Trophoblast cell (in vitro differentiated cells and primary cell): Measurements from ENCODE around the gene TFPT.

Source experiments
- DNase-seq, 2 donors: peaks; one replicate each; pipeline ENCODE4 v3.0.0-alpha.2; 2016
- H2AFZ ChIP-seq: 2 replicates; pipeline ENCODE4 v1.6.1; 2013; ENCODE audit warnings: low read length, moderate library complexity, mild to moderate bottlenecking; ENCODE audit not compliant: insufficient read depth, poor library complexity
- H2AK5ac ChIP-seq: 2 replicates; pipeline ENCODE4 v1.6.1; 2013; ENCODE audit warnings: mild to moderate bottlenecking, low read length
- H2BK120ac ChIP-seq: 2 replicates; pipeline ENCODE4 v1.6.1; 2013; ENCODE audit warnings: low read length, mild to moderate bottlenecking, moderate library complexity; ENCODE audit not compliant: insufficient read depth, poor library complexity
- H2BK12ac ChIP-seq: 2 replicates; pipeline ENCODE4 v1.6.1; 2013; ENCODE audit warnings: mild to moderate bottlenecking, low read length, moderate library complexity
- H2BK5ac ChIP-seq: 2 replicates; pipeline ENCODE4 v1.6.1; 2013; ENCODE audit warnings: low read length, low read depth, moderate library complexity, mild to moderate bottlenecking; ENCODE audit not compliant: poor library complexity
- H3K14ac ChIP-seq: 2 replicates; pipeline ENCODE4 v1.6.1; 2013; ENCODE audit warnings: mild to moderate bottlenecking, low read length
- H3K18ac ChIP-seq: 2 replicates; pipeline ENCODE4 v1.6.1; 2013; ENCODE audit warnings: mild to moderate bottlenecking, low read length
- H3K23ac ChIP-seq: 2 replicates; pipeline ENCODE4 v1.6.1; 2013; ENCODE audit warnings: low read length
- H3K27ac ChIP-seq: 2 replicates; pipeline ENCODE4 v1.5.1; 2013; ENCODE audit warnings: low read depth, mild to moderate bottlenecking, inconsistent platforms, low read length, moderate library complexity
- H3K27me3 ChIP-seq: 2 replicates; pipeline ENCODE4 v1.6.1; 2013; ENCODE audit warnings: inconsistent platforms, mild to moderate bottlenecking, low read length, moderate library complexity; ENCODE audit not compliant: insufficient read depth
- H3K36me3 ChIP-seq, 2 experiments: 1 replicate in 1 of 2; 2 replicates in 1 of 2; pipeline ENCODE4 v1.6.1; 2013; ENCODE audit warnings: low read length in 2 of 2, mild to moderate bottlenecking in 2 of 2, moderate library complexity in 1 of 2; ENCODE audit not compliant: insufficient read depth in 2 of 2, control insufficient read depth in 1 of 2
- H3K4ac ChIP-seq: 2 replicates; pipeline ENCODE4 v1.6.1; 2013; ENCODE audit warnings: low read depth, mild to moderate bottlenecking, low read length, moderate library complexity
- H3K4me1 ChIP-seq, 2 experiments: 1 replicate in 1 of 2; 2 replicates in 1 of 2; pipeline ENCODE4 v1.6.1; 2013; ENCODE audit warnings: low read length in 2 of 2, mild to moderate bottlenecking in 2 of 2, moderate library complexity in 1 of 2; ENCODE audit not compliant: insufficient read depth in 2 of 2, control insufficient read depth in 1 of 2
- H3K4me2 ChIP-seq: 2 replicates; pipeline ENCODE4 v1.6.1; 2013; ENCODE audit warnings: inconsistent platforms, mild to moderate bottlenecking, low read length, moderate library complexity
- H3K4me3 ChIP-seq: 2 replicates; pipeline ENCODE4 v1.5.1; 2013; ENCODE audit warnings: mild to moderate bottlenecking, low read depth, low read length, inconsistent platforms
- H3K79me1 ChIP-seq: one replicate; pipeline ENCODE4 v1.6.1; 2013; ENCODE audit warnings: low read length
- H3K79me2 ChIP-seq: 2 replicates; pipeline ENCODE4 v1.6.1; 2013; ENCODE audit warnings: low read length, mild to moderate bottlenecking; ENCODE audit not compliant: control insufficient read depth, insufficient read depth, poor library complexity
- H3K9ac ChIP-seq: 2 replicates; pipeline ENCODE4 v1.6.1; 2013; ENCODE audit warnings: mild to moderate bottlenecking, low read length
- H3K9me3 ChIP-seq: 2 replicates; pipeline ENCODE4 v1.6.1; 2013; ENCODE audit warnings: low read depth, mild to moderate bottlenecking, control low read depth, inconsistent platforms, low read length; ENCODE audit not compliant: insufficient read depth
- H4K12ac ChIP-seq: 2 replicates; pipeline ENCODE4 v1.6.1; 2013; ENCODE audit warnings: low read depth, mild to moderate bottlenecking, low read length, moderate library complexity
- H4K8ac ChIP-seq: 2 replicates; pipeline ENCODE4 v1.6.1; 2013; ENCODE audit warnings: low read depth, mild to moderate bottlenecking, low read length, moderate library complexity
- H4K91ac ChIP-seq: one replicate; pipeline ENCODE4 v1.6.1; 2013; ENCODE audit warnings: low read depth, mild to moderate bottlenecking, low read length, moderate library complexity
- WGBS: extraction: QIAGEN DNeasy Blood & Tissue Kit; methylation state at CpG from one replicate; pipeline ENCODE4 v1.1.7; 2013; ENCODE audit warnings: missing lambda C conversion rate; ENCODE audit not compliant: insufficient read length, insufficient coverage; ENCODE audit errors: extremely low coverage; 5-methylcytosine and 5-hydroxymethylcytosine counted together

TFPT gene

DNA sequence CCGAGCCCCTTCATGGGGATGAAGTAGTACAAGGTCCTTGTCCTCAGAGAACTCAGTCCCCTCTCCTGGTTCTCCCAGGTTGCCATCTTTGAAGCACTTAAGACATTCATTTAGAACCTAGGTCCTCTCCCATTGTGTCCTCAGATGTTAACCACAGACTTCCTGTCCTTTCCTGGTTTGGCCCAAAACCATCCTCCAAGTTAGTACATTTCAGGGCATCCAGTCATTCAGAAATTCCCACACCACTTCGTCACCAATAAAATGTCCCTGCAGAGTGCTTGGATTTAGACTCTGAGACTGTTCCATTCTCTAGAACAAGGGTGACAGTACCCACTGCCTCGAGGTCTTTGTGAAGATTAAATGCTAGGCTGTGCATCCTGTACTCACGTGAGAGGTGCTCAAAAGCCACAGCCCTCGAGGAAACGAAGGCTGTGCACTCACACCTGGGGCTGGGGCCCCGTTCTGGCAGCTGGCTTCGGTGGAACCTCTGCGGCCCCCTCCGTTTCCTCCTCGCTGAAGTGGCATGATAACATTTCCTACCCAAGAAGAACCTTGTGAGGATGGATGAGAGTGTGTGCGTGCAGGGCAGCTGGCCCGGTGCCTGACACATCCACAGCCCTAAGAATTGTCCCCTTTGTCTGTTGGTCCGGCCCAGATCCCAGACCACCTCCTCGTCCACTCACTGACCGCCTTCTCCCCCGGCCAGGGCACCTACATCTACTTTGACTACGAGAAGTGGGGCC is 39.3 kb upstream of the TFPT start:
- no peak overlapping the region for H2BK5ac ChIP-seq
- H4K8ac ChIP-seq: no peak overlapping the region
- no peak overlapping the region for H4K12ac ChIP-seq
- H2AFZ ChIP-seq: no peak overlapping the region
- no peak overlapping the region for H3K23ac ChIP-seq
- no peak overlapping the region for H2AK5ac ChIP-seq
- peaks cover 1% of the 10 kb centered on the region for H3K9me3 ChIP-seq
- H3K79me1 ChIP-seq: peaks cover 2% of the 10 kb centered on the region
- H2BK12ac ChIP-seq: no peak overlapping the region
- DNase-seq: no peak
- H3K27me3 ChIP-seq: no peaks in the 10 kb centered on the region
- no peak overlapping the region for H3K4me3 ChIP-seq
- no peak overlapping the region for H3K14ac ChIP-seq
- peaks cover 0 to 10% of the 10 kb centered on the region in 2 experiments for H3K4me1 ChIP-seq
- H3K27ac ChIP-seq: no peak overlapping the region
- no peak overlapping the region for H2BK120ac ChIP-seq
- H3K4ac ChIP-seq: no peak overlapping the region
- H3K18ac ChIP-seq: no peak overlapping the region
- no peak overlapping the region for H3K9ac ChIP-seq
- peaks cover 2% of the 10 kb centered on the region for H3K79me2 ChIP-seq
- no CpG with 5 or more reads among the region's 18 CpGs for WGBS
- H3K36me3 ChIP-seq: peaks cover 71 to 76% of the 10 kb centered on the region in 2 experiments
- H4K91ac ChIP-seq: no peak overlapping the region
- H3K4me2 ChIP-seq: no peak overlapping the region

DNA sequence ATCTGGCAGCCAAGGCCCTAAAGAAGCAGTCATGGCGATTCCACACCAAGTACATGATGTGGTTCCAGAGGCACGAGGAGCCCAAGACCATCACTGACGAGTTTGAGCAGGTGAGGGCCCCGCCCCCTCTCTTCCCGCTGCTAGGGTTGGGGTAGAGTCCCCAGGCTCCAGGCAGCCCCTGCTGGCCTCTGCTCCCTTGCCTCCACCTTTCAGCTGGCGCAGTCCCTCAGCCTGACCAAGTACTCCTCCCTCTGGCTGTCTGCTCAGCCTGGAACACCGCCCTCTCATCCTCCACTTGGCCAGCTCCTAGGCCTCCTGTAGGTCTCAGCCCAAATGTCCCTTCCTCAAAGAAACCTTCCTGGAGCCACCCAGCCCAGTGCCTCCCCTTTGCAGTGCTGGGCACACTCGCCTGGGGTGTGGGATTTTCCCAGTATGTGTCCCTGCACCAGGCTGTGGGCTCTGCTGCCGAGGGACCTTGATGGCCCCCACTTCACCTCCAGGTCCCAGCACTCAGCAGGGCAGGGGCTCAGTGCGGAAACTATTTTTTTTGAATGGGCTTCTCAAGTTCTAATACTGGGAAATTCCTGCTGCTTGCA is 38.4 kb upstream of the TFPT start:
- Histone ChIP-seq H3K23ac (no peak overlapping the region), H3K9me3 (peaks cover 1% of the 10 kb centered on the region), H3K27ac (no peak overlapping the region), H3K79me2 (no peaks in the 10 kb centered on the region), H2BK5ac (no peak overlapping the region), H2BK12ac (no peak overlapping the region), H2BK120ac (no peak overlapping the region), H2AFZ (no peak overlapping the region), H2AK5ac (no peak overlapping the region), H3K4ac (no peak overlapping the region), H3K14ac (no peak overlapping the region), H3K9ac (no peak overlapping the region), H3K18ac (no peak overlapping the region), H3K36me3 (peaks cover 81 to 85% of the 10 kb centered on the region in 2 experiments), H4K91ac (no peak overlapping the region), H3K4me1 (peaks cover 0 to 8% of the 10 kb centered on the region in 2 experiments), H3K27me3 (no peaks in the 10 kb centered on the region), H3K4me2 (no peak overlapping the region), H4K8ac (no peak overlapping the region), H4K12ac (no peak overlapping the region), H3K79me1 (no peaks in the 10 kb centered on the region), H3K4me3 (no peak overlapping the region)
- WGBS: no CpG with 5 or more reads among the region's 10 CpGs
- DNase-seq: no peak

DNA sequence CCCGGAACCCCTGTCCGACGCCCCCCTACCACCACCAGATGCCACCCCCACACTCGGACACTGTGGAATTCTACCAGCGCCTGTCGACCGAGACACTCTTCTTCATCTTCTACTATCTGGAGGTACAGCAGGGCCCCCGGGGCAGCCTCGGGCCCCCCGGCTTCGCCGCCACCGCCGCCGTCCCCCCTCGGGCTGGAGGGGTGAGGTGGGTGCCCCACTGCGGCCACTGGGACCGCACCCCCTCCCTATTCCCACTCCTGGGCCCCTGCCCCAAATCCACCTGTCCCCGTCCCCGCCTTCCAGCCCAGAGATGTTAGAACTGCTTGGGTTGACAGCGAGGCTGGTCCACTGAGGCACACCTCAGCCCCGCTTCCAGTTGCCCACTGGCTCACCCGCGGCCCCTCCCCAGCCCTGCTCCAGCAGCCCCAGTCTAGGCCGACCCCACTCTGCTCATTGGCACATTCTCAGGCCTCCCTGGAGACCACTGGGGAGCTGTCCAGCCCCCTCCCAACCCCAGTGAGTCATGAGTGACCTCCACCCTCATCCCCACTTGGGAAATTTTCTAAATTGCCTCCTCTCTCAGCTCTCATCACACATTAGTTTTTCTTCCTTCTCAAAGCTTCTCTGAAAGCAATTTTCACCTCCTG is 37.5 kb upstream of the TFPT start:
- Histone ChIP-seq H3K36me3 (peaks cover 86 to 94% of the 10 kb centered on the region in 2 experiments), H2AFZ (no peak overlapping the region), H3K14ac (no peak overlapping the region), H3K9me3 (peaks cover 1% of the 10 kb centered on the region), H3K4me1 (peaks cover 0 to 2% of the 10 kb centered on the region in 2 experiments), H2AK5ac (no peak overlapping the region), H3K79me1 (no peaks in the 10 kb centered on the region), H2BK5ac (no peak overlapping the region), H4K12ac (no peak overlapping the region), H3K9ac (no peak overlapping the region), H4K8ac (no peak overlapping the region), H3K4me3 (no peak overlapping the region), H3K4ac (no peak overlapping the region), H3K23ac (no peak overlapping the region), H3K27me3 (no peaks in the 10 kb centered on the region), H2BK120ac (no peak overlapping the region), H3K79me2 (no peaks in the 10 kb centered on the region), H4K91ac (no peak overlapping the region), H3K18ac (no peak overlapping the region), H3K27ac (no peak overlapping the region), H2BK12ac (no peak overlapping the region), H3K4me2 (no peak overlapping the region)
- no peak for DNase-seq
- WGBS: no CpG with 5 or more reads among the region's 25 CpGs

DNA sequence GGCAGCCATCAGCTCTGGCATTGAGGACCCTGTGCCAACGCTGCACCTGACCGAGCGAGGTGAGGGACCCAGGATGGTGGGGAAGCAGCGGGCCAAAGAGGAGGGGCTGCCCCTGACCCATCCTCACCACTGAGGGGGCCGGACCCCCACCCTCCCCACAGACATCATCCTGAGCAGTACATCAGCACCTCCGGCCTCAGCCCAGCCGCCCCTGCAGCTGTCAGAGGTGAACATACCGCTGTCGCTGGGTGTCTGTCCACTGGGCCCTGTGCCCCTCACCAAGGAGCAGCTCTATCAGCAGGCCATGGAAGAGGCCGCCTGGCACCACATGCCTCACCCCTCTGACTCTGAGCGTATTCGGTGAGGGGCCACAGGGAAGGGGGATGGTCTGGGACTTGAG is 36.8 kb upstream of the TFPT start:
- Histone ChIP-seq H3K9me3 (peaks cover 1% of the 10 kb centered on the region), H3K79me1 (no peaks in the 10 kb centered on the region)

More for the DNA sequence above, 36.8 kb upstream of the TFPT start:
- Histone ChIP-seq H2BK12ac (no peak overlapping the region), H3K4me2 (no peak overlapping the region), H4K8ac (no peak overlapping the region), H4K12ac (no peak overlapping the region), H2BK120ac (no peak overlapping the region), H4K91ac (no peak overlapping the region), H3K36me3 (peaks cover 91 to 95% of the 10 kb centered on the region in 2 experiments), H3K23ac (no peak overlapping the region), H3K14ac (no peak overlapping the region), H2AFZ (no peak overlapping the region), H3K79me2 (no peaks in the 10 kb centered on the region), H3K4ac (no peak overlapping the region), H3K27ac (no peak overlapping the region), H3K4me1 (peaks cover 0 to 2% of the 10 kb centered on the region in 2 experiments), H2BK5ac (no peak overlapping the region), H3K9ac (no peak overlapping the region), H3K18ac (no peak overlapping the region), H2AK5ac (no peak overlapping the region), H3K4me3 (no peak overlapping the region), H3K27me3 (no peaks in the 10 kb centered on the region)
- no peak for DNase-seq
- no CpG with 5 or more reads among the region's 12 CpGs for WGBS
